ENCODE measurements around the gene ATP2B1.

- TF ChIP-seq TAF1 (IDR thresholded peaks at IDR 0.05; ENCODE audit: borderline replicate concordance, low read depth, low read length) (no peak), POLR2AphosphoS5 (IDR thresholded peaks at IDR 0.05; ENCODE audit: low read depth, low read length) (no peak), POLR2A (IDR thresholded peaks at IDR 0.05; ENCODE audit: low read depth, low read length) (no peak)
Observed at GRCh38 chr12:89692439-89692838, 16.2 kb downstream of the ATP2B1 start.

Measured in GM12892 (cell line).